MCF 10A (cell line): ENCODE measurements around the gene ZNF768. TPM values are rescaled to one million over a fixed set of nuclear protein-coding genes. Genes with fewer than 3 reads are reported as not detected.

Source experiments
- BruUV-seq: library from RNA; stranded (reverse); fragments of 400-500 nt; replicated peaks from 2 replicates; lab custom pipeline; 2021; lab: Mats Ljungman, UMichigan
- CTCF ChIA-PET: fragments of 300-600 bp; sonication (Branson Sonifier 250); formaldehyde crosslinking; extraction: SDS; loops from one replicate; lab custom pipeline; 2021; ENCODE audit warnings: antibody characterized with exemption, inconsistent platforms; lab: Yijun Ruan, JAX
- POLR2A ChIA-PET: fragments of 300-600, 350-650 bp; sonication (Branson Sonifier 250); formaldehyde crosslinking; extraction: SDS; loops from one replicate; lab custom pipeline; 2020; ENCODE audit warnings: antibody characterized with exemption, inconsistent platforms; lab: Yijun Ruan, JAX
- DNase-seq: peaks from one replicate; pipeline ENCODE4 v3.0.0-alpha.2; 2018; ENCODE audit not compliant: unreplicated experiment
- H3K27ac Mint-ChIP-seq: one replicate; pipeline ENCODE4 v1.8.0; 2022; ENCODE audit warnings: mild to moderate bottlenecking, low read depth, mixed read lengths; ENCODE audit not compliant: unreplicated experiment
- H3K27me3 Mint-ChIP-seq: one replicate; pipeline ENCODE4 v1.8.0; 2022; ENCODE audit warnings: mixed read lengths; ENCODE audit not compliant: insufficient read depth, unreplicated experiment
- H3K36me3 Mint-ChIP-seq: one replicate; pipeline ENCODE4 v1.8.0; 2022; ENCODE audit warnings: mild to moderate bottlenecking, moderate library complexity, mixed read lengths; ENCODE audit not compliant: insufficient read depth, unreplicated experiment
- H3K4me1 Mint-ChIP-seq: one replicate; pipeline ENCODE4 v1.8.0; 2022; ENCODE audit warnings: mixed read lengths; ENCODE audit not compliant: insufficient read depth, unreplicated experiment
- H3K4me3 Mint-ChIP-seq: one replicate; pipeline ENCODE4 v1.8.0; 2022; ENCODE audit warnings: mild to moderate bottlenecking, moderate library complexity, mixed read lengths; ENCODE audit not compliant: unreplicated experiment
- H3K9me3 Mint-ChIP-seq: one replicate; pipeline ENCODE4 v1.8.0; 2022; ENCODE audit warnings: mixed read lengths; ENCODE audit not compliant: unreplicated experiment
- intact Hi-C: fragments of 100-400 bp; cut with micrococcal nuclease; formaldehyde crosslinking; loops from 2 replicates; pipeline ENCODE4 v1.14.1; 2022
- total RNA-seq: library from RNA; stranded (reverse); gene quantifications from 2 replicates; pipeline ENCODE4 v1.2.3, GENCODE V29; 2022
- TF ChIP-seq, protein P1 (sequence below): fragments of 200-600 bp; IDR thresholded peaks from one replicate; pipeline ENCODE4 v1.8.0; 2022; ENCODE audit warnings: antibody characterized with exemption, mild to moderate bottlenecking; ENCODE audit not compliant: unreplicated experiment

Gene ZNF768
- total RNA-seq, 1 experiment from 2014 or later: 39.3 TPM

DNA sequence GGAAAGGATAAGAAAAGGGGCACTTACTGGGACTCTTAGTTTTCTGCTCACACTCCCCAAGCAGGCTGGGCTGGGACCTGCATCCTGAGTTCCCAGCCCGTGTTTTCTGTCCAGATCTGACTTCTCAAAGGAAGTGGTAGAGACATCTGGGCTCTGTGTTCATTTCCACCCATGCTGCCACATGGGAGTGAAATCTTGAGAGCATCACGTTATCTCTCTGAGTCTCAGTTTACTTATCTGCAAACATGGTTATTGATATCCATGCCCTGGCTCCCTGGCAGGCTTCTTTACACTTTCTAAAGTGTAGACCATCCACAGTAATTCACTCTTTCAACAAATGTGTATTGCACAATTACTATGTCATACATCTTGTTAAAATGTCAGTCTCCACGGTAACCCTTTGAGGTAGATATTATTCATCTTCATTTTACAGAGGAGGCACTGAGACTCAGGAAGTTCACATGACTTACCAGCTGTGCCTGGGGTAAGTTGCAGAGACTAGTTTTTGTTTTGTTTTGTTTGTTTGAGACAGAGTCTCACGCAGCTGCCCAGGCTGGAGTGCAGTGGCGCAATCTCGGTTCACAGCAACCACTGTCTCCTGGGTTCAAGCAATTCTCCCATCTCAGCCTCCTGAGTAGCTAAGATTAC, 41.7 kb upstream of the ZNF768 start:
- Mint-ChIP-seq H3K4me1 (peaks cover 25% of the 10 kb centered on the region), H3K27ac (peak overlapping the region; percentile 95), H3K27me3 (no peaks in the 10 kb centered on the region), H3K4me3 (peak overlapping the region; percentile 45), H3K9me3 (no peaks in the 10 kb centered on the region), H3K36me3 (peaks cover 9% of the 10 kb centered on the region)
- peak; percentile 95 for DNase-seq
- ChIA-PET POLR2A (interaction anchor here (0.6 to 4.3 kb wide), 14 partner anchors 9 to 197 kb away, joined by 3 to 34 read pairs (median 4); partner anchors contain the start of genes DCTPP1, SEPHS2, TBC1D10B and ZNF689), CTCF (interaction anchor here (0.6 to 1.1 kb wide), 4 partner anchors 10 to 162 kb away, joined by 3 to 5 read pairs (median 4); partner anchors contain the start of genes ZNF764 and ZNF785)
- intact Hi-C loops: no loop called here
- no TSS peak for BruUV-seq
- TF ChIP-seq, protein P1, sequence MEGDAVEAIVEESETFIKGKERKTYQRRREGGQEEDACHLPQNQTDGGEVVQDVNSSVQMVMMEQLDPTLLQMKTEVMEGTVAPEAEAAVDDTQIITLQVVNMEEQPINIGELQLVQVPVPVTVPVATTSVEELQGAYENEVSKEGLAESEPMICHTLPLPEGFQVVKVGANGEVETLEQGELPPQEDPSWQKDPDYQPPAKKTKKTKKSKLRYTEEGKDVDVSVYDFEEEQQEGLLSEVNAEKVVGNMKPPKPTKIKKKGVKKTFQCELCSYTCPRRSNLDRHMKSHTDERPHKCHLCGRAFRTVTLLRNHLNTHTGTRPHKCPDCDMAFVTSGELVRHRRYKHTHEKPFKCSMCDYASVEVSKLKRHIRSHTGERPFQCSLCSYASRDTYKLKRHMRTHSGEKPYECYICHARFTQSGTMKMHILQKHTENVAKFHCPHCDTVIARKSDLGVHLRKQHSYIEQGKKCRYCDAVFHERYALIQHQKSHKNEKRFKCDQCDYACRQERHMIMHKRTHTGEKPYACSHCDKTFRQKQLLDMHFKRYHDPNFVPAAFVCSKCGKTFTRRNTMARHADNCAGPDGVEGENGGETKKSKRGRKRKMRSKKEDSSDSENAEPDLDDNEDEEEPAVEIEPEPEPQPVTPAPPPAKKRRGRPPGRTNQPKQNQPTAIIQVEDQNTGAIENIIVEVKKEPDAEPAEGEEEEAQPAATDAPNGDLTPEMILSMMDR: no peak

GRCh38 chr16:30567160-30567990, 41.0 kb upstream of the ZNF768 start:
- TF ChIP-seq, protein P1: no peak
- ChIA-PET POLR2A (interaction anchor here (0.9 to 4.3 kb wide), 9 partner anchors 9 to 196 kb away, joined by 3 to 34 read pairs (median 4); partner anchors contain the start of genes DCTPP1, TBC1D10B, ZNF747 and ZNF764), CTCF (interaction anchor here (0.6 to 3.0 kb wide), 5 partner anchors 26 to 137 kb away, joined by 3 to 11 read pairs (median 3); partner anchors contain the start of gene DCTPP1)
- Mint-ChIP-seq H3K4me1 (peaks cover 24% of the 10 kb centered on the region), H3K36me3 (peaks cover 9% of the 10 kb centered on the region), H3K27ac (peak overlapping the region; percentile 95), H3K27me3 (no peaks in the 10 kb centered on the region), H3K9me3 (no peaks in the 10 kb centered on the region), H3K4me3 (peak overlapping the region; percentile 34)
- intact Hi-C loops: no loop called here
- no TSS peak for BruUV-seq
- peak; percentile 85 for DNase-seq

DNA sequence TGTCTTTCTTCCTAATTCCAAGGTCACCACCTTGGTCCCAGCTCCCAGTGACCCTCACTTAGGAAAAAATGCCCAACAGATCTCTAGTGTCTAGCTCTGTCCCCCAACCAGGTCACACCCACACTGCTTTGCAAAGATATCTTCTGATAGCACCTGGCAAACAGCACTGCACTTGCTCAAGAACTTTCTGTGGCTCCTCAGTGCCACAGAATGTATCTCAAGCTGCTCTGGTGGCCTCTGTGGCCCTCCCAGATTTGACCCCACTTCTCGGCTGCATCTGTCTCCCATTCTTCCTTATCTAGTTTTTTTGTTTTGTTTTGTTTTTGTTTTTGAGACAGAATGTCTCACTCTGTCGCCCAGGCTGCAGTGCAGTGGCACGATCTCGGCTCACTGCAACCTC, 40.2 kb upstream of the ZNF768 start:
- Mint-ChIP-seq H3K9me3 (no peaks in the 10 kb centered on the region), H3K36me3 (peaks cover 9% of the 10 kb centered on the region), H3K27me3 (no peaks in the 10 kb centered on the region), H3K4me1 (peaks cover 20% of the 10 kb centered on the region), H3K27ac (peak overlapping the region; percentile 95), H3K4me3 (no peak overlapping the region)
- TF ChIP-seq, protein P1: no peak
- POLR2A ChIA-PET: interaction anchor here (0.6 to 4.3 kb wide), 9 partner anchors 8 to 149 kb away, joined by 3 to 34 read pairs (median 3); partner anchors contain the start of genes DCTPP1, ZNF747, ZNF764 and ZNF785
- intact Hi-C loops: no loop called here
- BruUV-seq: no TSS peak
- CTCF ChIA-PET: interaction anchor here (0.7 to 3.0 kb wide), 7 partner anchors 9 to 136 kb away, joined by 3 to 11 read pairs (median 3); partner anchors contain the start of gene DCTPP1
- no peak for DNase-seq
